CD4-positive, alpha-beta T cell (primary cell): ENCODE results near the gene NOXA1. TPM values are rescaled to one million over a fixed set of nuclear protein-coding genes. Genes with fewer than 3 reads are reported as not detected.

Experiments
- ATAC-seq: fragments of 200-7000 bp; cut with Tn5 transposase; one replicate; pipeline ENCODE4 v1.10.0; 2022; ENCODE audit warnings: mild to moderate bottlenecking; ENCODE audit not compliant: poor library complexity
- CTCF ChIA-PET: fragments of 350-600 bp; sonication (Branson Sonifier 250); formaldehyde crosslinking; loops from one replicate; lab custom pipeline; 2021; ENCODE audit warnings: antibody characterized with exemption, inconsistent platforms; lab: Charles Lee
- POLR2A ChIA-PET: fragments of 350-600 bp; sonication (Branson Sonifier 250); formaldehyde crosslinking; loops from one replicate; lab custom pipeline; 2021; ENCODE audit warnings: antibody characterized with exemption, inconsistent platforms; lab: Charles Lee
- DNase-seq, 14 experiments: peaks; one replicate each; pipeline ENCODE4 v3.0.0-alpha.2; 2013 to 2020; ENCODE audit warnings: mixed read lengths in 2 of 14
- H3K27ac ChIP-seq, 2 donors: one replicate each; pipeline versions ENCODE4 v1.5.1 to v1.7.0; 2013; ENCODE audit warnings: low read length in 2 of 2, low read depth in 1 of 2, mild to moderate bottlenecking in 1 of 2
- H3K27me3 ChIP-seq, 2 experiments: 1 replicate in 1 of 2; 2 replicates in 1 of 2; pipeline versions ENCODE4 v1.6.1 to v1.7.0; 2013; ENCODE audit warnings: low read length in 2 of 2, control low read depth in 1 of 2, mild to moderate bottlenecking in 1 of 2, moderate library complexity in 1 of 2; ENCODE audit not compliant: insufficient read depth in 2 of 2, control insufficient read depth in 1 of 2
- H3K36me3 ChIP-seq: one replicate; pipeline ENCODE4 v1.6.1; 2013; ENCODE audit warnings: low read length, control low read depth; ENCODE audit not compliant: insufficient read depth
- H3K4me1 ChIP-seq: one replicate; pipeline ENCODE4 v1.6.1; 2013; ENCODE audit warnings: low read length, control low read depth; ENCODE audit not compliant: insufficient read depth
- H3K4me3 ChIP-seq: one replicate; pipeline ENCODE4 v1.5.1; 2013; ENCODE audit warnings: mild to moderate bottlenecking, low read length, moderate library complexity
- H3K9me3 ChIP-seq, 2 experiments: 1 replicate in 1 of 2; 2 replicates in 1 of 2; pipeline versions ENCODE4 v1.6.1 to v1.7.0; 2013; ENCODE audit warnings: low read length in 2 of 2, mild to moderate bottlenecking in 2 of 2, control low read depth in 1 of 2, moderate library complexity in 1 of 2; ENCODE audit not compliant: control insufficient read depth in 1 of 2, insufficient read depth in 1 of 2
- H3K27ac Mint-ChIP-seq: one replicate; pipeline ENCODE4 v1.8.0; 2020; ENCODE audit warnings: mixed read lengths
- H3K27me3 Mint-ChIP-seq: one replicate; pipeline ENCODE4 v1.8.0; 2021; ENCODE audit warnings: mixed read lengths
- H3K36me3 Mint-ChIP-seq: one replicate; pipeline ENCODE4 v1.8.0; 2021; ENCODE audit warnings: low read depth, mixed read lengths
- H3K4me1 Mint-ChIP-seq: one replicate; pipeline ENCODE4 v1.8.0; 2021; ENCODE audit warnings: low read depth, mixed read lengths
- H3K4me3 Mint-ChIP-seq: one replicate; pipeline ENCODE4 v1.8.0; 2020; ENCODE audit warnings: mild to moderate bottlenecking, mixed read lengths
- H3K9me3 Mint-ChIP-seq: one replicate; pipeline ENCODE4 v1.8.0; 2020; ENCODE audit warnings: mixed read lengths
- CTCF ChIP-seq: fragments of 200-600 bp; IDR thresholded peaks from one replicate; pipeline ENCODE4 v1.8.0; 2022; ENCODE audit warnings: antibody characterized with exemption, mild to moderate bottlenecking
- intact Hi-C, 2 experiments: fragments of 100-400 bp; cut with DNase I in 1 of 2; cut with micrococcal nuclease in 1 of 2; formaldehyde crosslinking; loops; one replicate each; pipeline versions ENCODE4 v1.15.1 to v1.9.0; 2023 to 2025; cut with DNase I, micrococcal nuclease
- total RNA-seq, 174 experiments: library from RNA in 2 of 174; stranded (reverse) in 2 of 174; gene quantifications; one replicate each; pipeline ENCODE4 v1.2.3 and lab custom pipeline; 2021 to 2026

The NOXA1 gene
- total RNA-seq, 2 experiments from 2014 or later: 6.7 to 7.7 TPM

- no peak overlapping the region for H3K27ac ChIP-seq
- H3K27ac Mint-ChIP-seq: no peak overlapping the region
- no peaks in the 10 kb centered on the region for H3K4me1 Mint-ChIP-seq
- H3K4me3 ChIP-seq: no peak overlapping the region
- no peaks in the 10 kb centered on the region for H3K9me3 ChIP-seq
- ChIA-PET CTCF (no interaction called here), POLR2A (interaction anchor here (0.5 kb wide), 1 partner anchor 19 kb away, joined by 3 read pairs; no protein-coding TSS in a partner anchor)
- intact Hi-C loops: loop anchor here (2.0 to 5.0 kb wide), 3 partner anchors 103 to 414 kb away; partner anchors contain the start of genes NRARP (in 1 of the 2) and PAXX (in 1 of the 2)
- H3K27me3 Mint-ChIP-seq: peaks cover 5% of the 10 kb centered on the region
- ATAC-seq (no peak), DNase-seq (no peak)
- peaks cover 22% of the 10 kb centered on the region for H3K4me1 ChIP-seq
- peaks cover 3% of the 10 kb centered on the region for H3K36me3 ChIP-seq
- H3K4me3 Mint-ChIP-seq: no peak overlapping the region
- peaks cover 0 to 10% of the 10 kb centered on the region in 2 experiments for H3K27me3 ChIP-seq
- H3K36me3 Mint-ChIP-seq: peaks cover 8% of the 10 kb centered on the region
- H3K9me3 Mint-ChIP-seq: no peaks in the 10 kb centered on the region
- no peak for TF ChIP-seq CTCF
Measured at GRCh38 chr9:137406085-137406760, 17.0 kb upstream of the NOXA1 start.

- POLR2A ChIA-PET: interaction anchor here (0.5 kb wide), 1 partner anchor 19 kb away, joined by 3 read pairs; no protein-coding TSS in a partner anchor
- H3K27ac Mint-ChIP-seq: no peak overlapping the region
- Histone ChIP-seq H3K27me3 (peaks cover 0 to 10% of the 10 kb centered on the region in 2 experiments), H3K4me3 (no peak overlapping the region), H3K27ac (no peak overlapping the region), H3K9me3 (no peaks in the 10 kb centered on the region), H3K4me1 (peaks cover 29% of the 10 kb centered on the region), H3K36me3 (peaks cover 3% of the 10 kb centered on the region)
- peaks cover 5% of the 10 kb centered on the region for H3K27me3 Mint-ChIP-seq
- no peak overlapping the region for H3K4me3 Mint-ChIP-seq
- intact Hi-C loops: loop anchor here (2.0 to 5.0 kb wide), 3 partner anchors 104 to 415 kb away; partner anchors contain the start of genes NRARP (in 1 of the 2) and PAXX (in 1 of the 2)
- no peaks in the 10 kb centered on the region for H3K9me3 Mint-ChIP-seq
- peak; percentile 42 to 82 (median 68) for DNase-seq
- TF ChIP-seq CTCF: peak; percentile 65
- H3K4me1 Mint-ChIP-seq: no peaks in the 10 kb centered on the region
- CTCF ChIA-PET: interaction anchor here (2.0 kb wide), 1 partner anchor 105 kb away, joined by 5 read pairs; the partner anchor contains the start of gene NRARP
- ATAC-seq: peak; percentile 99
- peaks cover 7% of the 10 kb centered on the region for H3K36me3 Mint-ChIP-seq
Measured at GRCh38 chr9:137406876-137407589, 16.2 kb upstream of the NOXA1 start.

- intact Hi-C loops: loop anchor here (2.0 to 5.0 kb wide), 3 partner anchors 105 to 415 kb away; partner anchors contain the start of genes NRARP (in 1 of the 2) and PAXX (in 1 of the 2)
- CTCF ChIA-PET: interaction anchor here (2.0 kb wide), 1 partner anchor 106 kb away, joined by 5 read pairs; the partner anchor contains the start of gene NRARP
- no peak overlapping the region for H3K4me3 ChIP-seq
- no peak for ATAC-seq
- TF ChIP-seq CTCF: no peak
- no peaks in the 10 kb centered on the region for H3K9me3 Mint-ChIP-seq
- H3K27me3 ChIP-seq: peaks cover 0 to 10% of the 10 kb centered on the region in 2 experiments
- H3K4me1 Mint-ChIP-seq: no peaks in the 10 kb centered on the region
- no peaks in the 10 kb centered on the region for H3K36me3 ChIP-seq
- peaks cover 5% of the 10 kb centered on the region for H3K27me3 Mint-ChIP-seq
- H3K4me3 Mint-ChIP-seq: no peak overlapping the region
- no peaks in the 10 kb centered on the region for H3K36me3 Mint-ChIP-seq
- no peak overlapping the region for H3K27ac ChIP-seq
- DNase-seq: no peak
- H3K4me1 ChIP-seq: peaks cover 30% of the 10 kb centered on the region
- POLR2A ChIA-PET: interaction anchor here (1.2 kb wide), 1 partner anchor 105 kb away, joined by 4 read pairs; the partner anchor contains the start of gene NRARP
- no peak overlapping the region for H3K27ac Mint-ChIP-seq
- H3K9me3 ChIP-seq: no peaks in the 10 kb centered on the region
Measured at GRCh38 chr9:137407590-137408300, 15.4 kb upstream of the NOXA1 start.
